Fibroblast of pulmonary artery (primary cell): ENCODE measurements around the gene ARSG.
"Not testable (repeated sequence)": the region's sequence is repeated elsewhere in the genome, so short reads cannot be mapped to it uniquely, and the experiment has no call there.

ENCODE experiments used
- DNase-seq: peaks from one replicate; pipeline ENCODE4 v3.0.0-alpha.2; 2010; ENCODE audit warnings: low read depth
- H3K4me3 ChIP-seq: replicated peaks from 2 replicates; pipeline ENCODE4 v1.5.1; 2011; ENCODE audit warnings: low read depth, mild to moderate bottlenecking, control low read depth, low read length, moderate library complexity
- CTCF ChIP-seq: IDR thresholded peaks from 2 replicates; pipeline ENCODE4 v1.5.1; 2011; ENCODE audit warnings: mild to moderate bottlenecking, control low read depth, low read length, inconsistent platforms; ENCODE audit errors: missing control alignments

ARSG gene

DNA sequence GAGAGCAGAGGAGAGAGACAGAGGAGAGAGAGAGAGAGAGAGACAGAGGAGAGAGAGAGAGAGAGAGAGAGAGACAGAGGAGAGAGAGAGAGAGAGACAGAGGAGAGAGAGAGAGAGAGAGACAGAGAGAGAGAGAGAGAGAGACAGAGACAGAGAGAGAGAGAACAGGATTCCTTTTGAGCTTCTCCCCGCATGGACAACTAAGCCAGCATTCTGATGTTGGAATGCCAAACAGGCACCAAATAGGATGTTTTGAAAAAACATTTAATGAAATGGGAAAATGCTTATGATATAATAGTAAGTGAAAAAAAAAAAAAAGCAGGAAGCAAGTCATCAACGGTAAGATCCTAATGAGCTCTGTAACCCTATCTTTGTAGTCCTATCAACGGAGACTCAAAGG lies 60.7 kb downstream of the ARSG start:
- no peak for DNase-seq
- no peak for TF ChIP-seq CTCF
- H3K4me3 ChIP-seq, result no peak overlapping the region

GRCh38 chr17:68352671-68353070 lies 61.4 kb downstream of the ARSG start:
- not testable (repeated sequence) for H3K4me3 ChIP-seq, DNase-seq

- TF ChIP-seq CTCF, result no peak
- H3K4me3 ChIP-seq, result no peak overlapping the region
- no peak for DNase-seq
Measured at GRCh38 chr17:68353111-68353521, 61.8 kb downstream of the ARSG start.

DNA sequence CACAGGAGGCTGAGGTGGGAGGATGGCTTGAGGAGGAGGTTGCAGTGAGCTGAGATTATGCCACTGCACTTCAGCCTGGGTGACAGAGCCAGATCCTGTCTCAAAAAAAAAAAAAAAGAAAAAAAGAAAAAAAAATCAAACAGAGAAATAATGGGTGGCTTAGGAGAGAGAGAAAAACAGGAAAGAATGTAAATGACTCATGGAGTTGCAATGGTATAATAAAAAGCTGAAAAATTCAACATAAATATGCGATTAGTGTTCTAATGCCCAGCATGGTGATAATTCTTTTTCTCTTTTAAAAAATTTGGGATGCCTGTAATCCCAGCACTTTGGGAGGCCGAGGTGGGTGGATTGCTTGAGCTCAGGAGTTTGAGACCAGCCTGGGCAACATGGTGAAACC lies 63.0 kb downstream of the ARSG start:
- peak; percentile 65 for DNase-seq

DNA sequence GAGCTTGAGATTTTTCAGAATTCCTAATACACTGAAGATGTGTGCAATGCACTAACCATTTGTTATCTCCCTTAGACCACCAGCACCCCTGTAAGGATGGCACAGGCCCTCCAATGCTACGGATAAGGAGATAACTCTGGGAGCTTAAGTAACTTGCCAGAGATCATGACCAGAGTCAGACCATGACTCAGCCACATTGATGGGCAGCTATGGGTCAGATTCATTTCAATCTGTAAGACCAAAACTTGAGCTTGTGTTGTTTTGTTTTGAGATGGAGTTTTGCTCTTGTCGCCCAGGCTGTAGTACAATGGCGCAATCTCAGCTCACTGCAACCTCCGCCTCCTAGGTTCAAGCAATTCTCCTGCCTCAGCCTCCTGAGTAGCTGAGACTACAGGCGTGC lies 63.8 kb downstream of the ARSG start:
- DNase-seq, result peak; percentile 59
- H3K4me3 ChIP-seq, result not testable (repeated sequence)

More for the DNA sequence above, 63.0 kb downstream of the ARSG start:
- H3K4me3 ChIP-seq, result not testable (repeated sequence)

DNA sequence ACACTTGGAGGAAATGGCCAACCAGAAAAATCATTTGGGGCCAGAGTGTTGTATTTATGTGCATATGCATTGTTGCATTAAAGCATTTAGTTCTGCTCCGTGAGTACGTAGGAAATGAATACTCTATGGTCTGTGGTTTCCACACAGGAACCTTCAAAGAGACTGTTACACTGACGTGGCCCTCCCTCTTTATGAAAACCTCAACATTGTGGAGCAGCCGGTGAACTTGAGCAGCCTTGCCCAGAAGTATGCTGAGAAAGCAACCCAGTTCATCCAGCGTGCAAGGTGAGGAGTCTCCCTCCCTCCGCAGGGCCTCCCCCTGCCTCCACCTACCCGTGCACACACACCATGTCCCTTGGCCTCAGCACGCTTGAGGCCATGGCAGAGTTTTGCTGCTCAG lies 65.2 kb downstream of the ARSG start:
- DNase-seq, result no peak
- H3K4me3 ChIP-seq, result no peak overlapping the region
- TF ChIP-seq CTCF, result no peak

GRCh38 chr17:68356949-68357455 lies 65.7 kb downstream of the ARSG start:
- no peak for TF ChIP-seq CTCF
- DNase-seq, result no peak
- H3K4me3 ChIP-seq, result no peak overlapping the region

GRCh38 chr17:68357886-68358285 lies 66.6 kb downstream of the ARSG start:
- TF ChIP-seq CTCF, result no peak
- DNase-seq, result no peak
- H3K4me3 ChIP-seq, result no peak overlapping the region
